Nephron progenitor cell (in vitro differentiated cells): ENCODE results near the gene PDE4B.

Experiments used
- DNase-seq: peaks from one replicate; pipeline ENCODE4 v3.0.0; 2021
- H3K27ac Mint-ChIP-seq: 2 replicates; pipeline ENCODE4 v1.8.0; 2021; ENCODE audit warnings: mild to moderate bottlenecking, moderate library complexity, mixed read lengths
- H3K27me3 Mint-ChIP-seq: 2 replicates; pipeline ENCODE4 v1.8.0; 2021; ENCODE audit warnings: mild to moderate bottlenecking, low read depth, mixed read lengths; ENCODE audit not compliant: poor library complexity
- H3K36me3 Mint-ChIP-seq: 2 replicates; pipeline ENCODE4 v1.8.0; 2021; ENCODE audit warnings: low read depth, mixed read lengths
- H3K4me1 Mint-ChIP-seq: 2 replicates; pipeline ENCODE4 v1.8.0; 2021; ENCODE audit warnings: mixed read lengths
- H3K4me3 Mint-ChIP-seq: 2 replicates; pipeline ENCODE4 v1.8.0; 2021; ENCODE audit warnings: mild to moderate bottlenecking, moderate library complexity, mixed read lengths
- H3K9me3 Mint-ChIP-seq: 2 replicates; pipeline ENCODE4 v1.8.0; 2021; ENCODE audit warnings: mild to moderate bottlenecking, moderate library complexity, mixed read lengths
- CTCF ChIP-seq: fragments of 200-600 bp; sonication (generic); IDR thresholded peaks from 2 replicates; pipeline ENCODE4 v1.5.0; 2021; ENCODE audit warnings: antibody characterized with exemption

PDE4B gene

GRCh38 chr1:65983500-65983899 is 190.8 kb downstream of the PDE4B start:
- no peak for TF ChIP-seq CTCF
- Mint-ChIP-seq H3K27ac (no peak overlapping the region), H3K9me3 (peaks cover 4% of the 10 kb centered on the region), H3K27me3 (peaks cover 11% of the 10 kb centered on the region), H3K4me1 (peaks cover 13% of the 10 kb centered on the region), H3K36me3 (no peaks in the 10 kb centered on the region), H3K4me3 (no peak overlapping the region)
- DNase-seq, result no peak

- H3K4me3 Mint-ChIP-seq, result no peak overlapping the region
- H3K4me1 Mint-ChIP-seq, result no peaks in the 10 kb centered on the region
- no peaks in the 10 kb centered on the region for H3K36me3 Mint-ChIP-seq
- H3K27me3 Mint-ChIP-seq, result peaks cover 8% of the 10 kb centered on the region
- DNase-seq, result no peak
- no peaks in the 10 kb centered on the region for H3K9me3 Mint-ChIP-seq
- no peak for TF ChIP-seq CTCF
- no peak overlapping the region for H3K27ac Mint-ChIP-seq
These were observed 192.8 kb downstream of the PDE4B start for GRCh38 chr1:65985393-65986066.

GRCh38 chr1:65986146-65986545 is 193.5 kb downstream of the PDE4B start:
- no peak for TF ChIP-seq CTCF
- no peak overlapping the region for H3K4me3 Mint-ChIP-seq
- no peaks in the 10 kb centered on the region for H3K4me1 Mint-ChIP-seq
- no peak overlapping the region for H3K27ac Mint-ChIP-seq
- H3K9me3 Mint-ChIP-seq, result no peaks in the 10 kb centered on the region
- no peaks in the 10 kb centered on the region for H3K36me3 Mint-ChIP-seq
- peaks cover 13% of the 10 kb centered on the region for H3K27me3 Mint-ChIP-seq
- DNase-seq, result no peak

- TF ChIP-seq CTCF, result no peak
- H3K36me3 Mint-ChIP-seq, result no peaks in the 10 kb centered on the region
- DNase-seq, result no peak
- H3K4me1 Mint-ChIP-seq, result no peaks in the 10 kb centered on the region
- peaks cover 15% of the 10 kb centered on the region for H3K27me3 Mint-ChIP-seq
- no peaks in the 10 kb centered on the region for H3K9me3 Mint-ChIP-seq
- no peak overlapping the region for H3K4me3 Mint-ChIP-seq
- no peak overlapping the region for H3K27ac Mint-ChIP-seq
These were observed 197.5 kb downstream of the PDE4B start for GRCh38 chr1:65990161-65990560.

GRCh38 chr1:65991694-65992093 is 199.0 kb downstream of the PDE4B start:
- Mint-ChIP-seq H3K27ac (no peak overlapping the region), H3K27me3 (peaks cover 12% of the 10 kb centered on the region), H3K4me1 (no peaks in the 10 kb centered on the region), H3K9me3 (no peaks in the 10 kb centered on the region), H3K36me3 (no peaks in the 10 kb centered on the region), H3K4me3 (no peak overlapping the region)
- TF ChIP-seq CTCF, result no peak
- DNase-seq, result no peak

- Mint-ChIP-seq H3K4me1 (no peaks in the 10 kb centered on the region), H3K27ac (no peak overlapping the region), H3K9me3 (no peaks in the 10 kb centered on the region), H3K36me3 (no peaks in the 10 kb centered on the region), H3K4me3 (no peak overlapping the region), H3K27me3 (peaks cover 9% of the 10 kb centered on the region)
- no peak for TF ChIP-seq CTCF
- no peak for DNase-seq
These were observed 199.6 kb downstream of the PDE4B start for GRCh38 chr1:65992165-65992821.
